ENCODE data around the gene SPDYE4.

- TF ChIP-seq CTCF (IDR thresholded peaks at IDR 0.05) (no peak), POLR2A (IDR thresholded peaks at IDR 0.05) (no peak)
These were observed 2.6 kb downstream of the SPDYE4 start for GRCh38 chr17:8755590-8756255.
